Caco-2 (cell line): ENCODE data around the gene AHDC1. TPM values are rescaled to one million over a fixed set of nuclear protein-coding genes. Genes with fewer than 3 reads are reported as not detected.
A peak's percentile ranks its signal among the peaks of the same experiment; 100 is the strongest.

Experiments
- BruUV-seq: library from RNA; stranded (reverse); fragments of 400-500 nt; replicated peaks from 2 replicates; lab custom pipeline; 2021; lab: Mats Ljungman, UMichigan
- CTCF ChIA-PET: fragments of 300-600 bp; sonication (Branson Sonifier 250); formaldehyde crosslinking; loops from one replicate; lab custom pipeline; 2022; ENCODE audit warnings: antibody characterized with exemption; lab: Charles Lee
- POLR2A ChIA-PET: fragments of 300-600 bp; sonication (Branson Sonifier 250); formaldehyde crosslinking; loops from one replicate; lab custom pipeline; 2022; ENCODE audit warnings: antibody characterized with exemption; lab: Charles Lee
- DNase-seq, 2 experiments: peaks; one replicate each; pipeline versions ENCODE4 v3.0.0 to v3.0.0-alpha.2; 2020 to 2022
- H3K27me3 ChIP-seq: replicated peaks from 2 replicates; pipeline ENCODE4 v1.6.0; 2011; ENCODE audit warnings: low read length; ENCODE audit not compliant: control insufficient read depth, insufficient read depth
- H3K36me3 ChIP-seq: 2 replicates; pipeline ENCODE4 v1.5.1; 2011; ENCODE audit warnings: low read length; ENCODE audit not compliant: control insufficient read depth, insufficient read depth
- H3K4me1 ChIP-seq: fragments of 250-450 bp; sonication (Bioruptor Pico); 2 replicates; pipeline ENCODE4 v1.5.1; 2020; ENCODE audit warnings: mild to moderate bottlenecking
- H3K4me3 ChIP-seq: 2 replicates; pipeline ENCODE4 v1.5.1; 2011; ENCODE audit warnings: low read depth, mild to moderate bottlenecking, control low read depth, low read length
- H3K9me3 ChIP-seq: fragments of 250-450 bp; sonication (Bioruptor Pico); 2 replicates; pipeline ENCODE4 v1.5.1; 2020; ENCODE audit warnings: mild to moderate bottlenecking, moderate library complexity
- H3K27ac Mint-ChIP-seq: one replicate; pipeline ENCODE4 v1.8.0; 2022; ENCODE audit warnings: mixed read lengths; ENCODE audit not compliant: unreplicated experiment
- H3K27me3 Mint-ChIP-seq: one replicate; pipeline ENCODE4 v1.8.0; 2022; ENCODE audit warnings: mixed read lengths; ENCODE audit not compliant: insufficient read depth, unreplicated experiment
- H3K36me3 Mint-ChIP-seq: one replicate; pipeline ENCODE4 v1.8.0; 2022; ENCODE audit warnings: mild to moderate bottlenecking, mixed read lengths; ENCODE audit not compliant: insufficient read depth, unreplicated experiment
- H3K4me1 Mint-ChIP-seq: one replicate; pipeline ENCODE4 v1.8.0; 2022; ENCODE audit warnings: low read depth, mixed read lengths; ENCODE audit not compliant: unreplicated experiment
- H3K4me3 Mint-ChIP-seq: one replicate; pipeline ENCODE4 v1.8.0; 2022; ENCODE audit warnings: mild to moderate bottlenecking, moderate library complexity, mixed read lengths; ENCODE audit not compliant: unreplicated experiment
- H3K9me3 Mint-ChIP-seq: one replicate; pipeline ENCODE4 v1.8.0; 2022; ENCODE audit warnings: mixed read lengths; ENCODE audit not compliant: unreplicated experiment
- intact Hi-C: fragments of 100-400 bp; cut with micrococcal nuclease; formaldehyde crosslinking; loops from one replicate; pipeline ENCODE4 v1.10.0; 2022; ENCODE audit not compliant: unreplicated experiment
- total RNA-seq: library from RNA; stranded (reverse); gene quantifications from 2 replicates; pipeline ENCODE4 v1.2.3, GENCODE V29; 2022
- TF ChIP-seq, protein P1 (sequence below), 2 experiments: fragments of 200-600 bp in 1 of 2; IDR thresholded peaks; 1 replicate in 1 of 2; 2 replicates in 1 of 2; pipeline versions ENCODE4 v1.5.1 to v1.8.0; 2011 to 2022; ENCODE audit warnings: antibody characterized with exemption in 1 of 2, control low read depth in 1 of 2, inconsistent platforms in 1 of 2, low read depth in 1 of 2, low read length in 1 of 2, mild to moderate bottlenecking in 1 of 2, moderate library complexity in 1 of 2; ENCODE audit not compliant: insufficient read depth in 1 of 2, severe bottlenecking in 1 of 2, unreplicated experiment in 1 of 2

AHDC1 gene
- total RNA-seq, 1 experiment from 2014 or later, result 17.0 TPM

DNA sequence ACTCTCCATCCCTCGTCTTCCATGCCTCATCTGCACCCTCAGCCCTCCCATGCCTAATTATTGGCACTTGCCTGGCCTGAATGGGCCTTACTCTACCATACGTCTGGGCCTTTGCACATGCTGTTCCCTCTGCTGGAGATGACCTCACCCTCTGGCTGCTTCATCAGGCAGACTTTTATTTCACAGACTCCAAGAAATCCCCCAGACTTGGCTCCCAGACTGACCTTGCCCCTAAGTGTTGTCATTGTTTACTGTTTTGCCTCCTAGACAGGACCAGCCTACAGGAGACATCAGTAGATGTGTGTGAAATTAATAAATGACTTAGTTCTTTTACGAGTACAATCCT is 5.2 kb upstream of the AHDC1 start:
- Mint-ChIP-seq H3K4me3 (no peak overlapping the region), H3K27me3 (no peaks in the 10 kb centered on the region), H3K4me1 (peaks cover 17% of the 10 kb centered on the region), H3K9me3 (no peaks in the 10 kb centered on the region), H3K36me3 (peaks cover 5% of the 10 kb centered on the region), H3K27ac (no peak overlapping the region)
- ChIA-PET POLR2A (interaction anchor here (0.6 kb wide), 1 partner anchor 218 kb away, joined by 7 read pairs; no protein-coding TSS in a partner anchor), CTCF (interaction anchor here (0.6 to 3.6 kb wide), 2 partner anchors 23 to 54 kb away, joined by 3 to 53 read pairs; no protein-coding TSS in a partner anchor)
- DNase-seq, result no peak
- intact Hi-C loops, result loop anchor here (10.0 kb wide), 1 partner anchor 114 kb away; the partner anchor contains the start of gene WASF2
- peaks cover 28% of the 10 kb centered on the region for H3K4me1 ChIP-seq
- no peaks in the 10 kb centered on the region for H3K9me3 ChIP-seq
- H3K36me3 ChIP-seq, result no peaks in the 10 kb centered on the region
- BruUV-seq, result no TSS peak
- TF ChIP-seq, protein P1, sequence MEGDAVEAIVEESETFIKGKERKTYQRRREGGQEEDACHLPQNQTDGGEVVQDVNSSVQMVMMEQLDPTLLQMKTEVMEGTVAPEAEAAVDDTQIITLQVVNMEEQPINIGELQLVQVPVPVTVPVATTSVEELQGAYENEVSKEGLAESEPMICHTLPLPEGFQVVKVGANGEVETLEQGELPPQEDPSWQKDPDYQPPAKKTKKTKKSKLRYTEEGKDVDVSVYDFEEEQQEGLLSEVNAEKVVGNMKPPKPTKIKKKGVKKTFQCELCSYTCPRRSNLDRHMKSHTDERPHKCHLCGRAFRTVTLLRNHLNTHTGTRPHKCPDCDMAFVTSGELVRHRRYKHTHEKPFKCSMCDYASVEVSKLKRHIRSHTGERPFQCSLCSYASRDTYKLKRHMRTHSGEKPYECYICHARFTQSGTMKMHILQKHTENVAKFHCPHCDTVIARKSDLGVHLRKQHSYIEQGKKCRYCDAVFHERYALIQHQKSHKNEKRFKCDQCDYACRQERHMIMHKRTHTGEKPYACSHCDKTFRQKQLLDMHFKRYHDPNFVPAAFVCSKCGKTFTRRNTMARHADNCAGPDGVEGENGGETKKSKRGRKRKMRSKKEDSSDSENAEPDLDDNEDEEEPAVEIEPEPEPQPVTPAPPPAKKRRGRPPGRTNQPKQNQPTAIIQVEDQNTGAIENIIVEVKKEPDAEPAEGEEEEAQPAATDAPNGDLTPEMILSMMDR (IDR thresholded peaks at IDR 0.05; ENCODE audit: insufficient read depth in 1 of 2, low read depth in 1 of 2, low read length in 1 of 2, severe bottlenecking in 1 of 2, unreplicated experiment in 1 of 2), result no peak
- no peak overlapping the region for H3K4me3 ChIP-seq
- no peaks in the 10 kb centered on the region for H3K27me3 ChIP-seq

GRCh38 chr1:27607239-27607804 is 3.4 kb upstream of the AHDC1 start:
- H3K36me3 ChIP-seq, result no peaks in the 10 kb centered on the region
- Mint-ChIP-seq H3K9me3 (no peaks in the 10 kb centered on the region), H3K4me3 (peak overlapping the region; percentile 48), H3K27me3 (no peaks in the 10 kb centered on the region), H3K27ac (no peak overlapping the region), H3K4me1 (peaks cover 17% of the 10 kb centered on the region), H3K36me3 (peaks cover 11% of the 10 kb centered on the region)
- no peaks in the 10 kb centered on the region for H3K9me3 ChIP-seq
- CTCF ChIA-PET, result interaction anchor here (0.6 to 3.6 kb wide), 33 partner anchors 10 to 311 kb away, joined by 3 to 53 read pairs (median 4); partner anchors contain the start of genes FAM76A, MAP3K6 and WASF2
- DNase-seq, result peak; percentile 86 to 92
- intact Hi-C loops, result loop anchor here (1.0 to 10.0 kb wide), 4 partner anchors 39 to 215 kb away; partner anchors contain the start of genes GPR3 and WASF2
- no peaks in the 10 kb centered on the region for H3K27me3 ChIP-seq
- POLR2A ChIA-PET, result interaction anchor here (0.6 to 1.2 kb wide), 6 partner anchors 37 to 117 kb away, joined by 3 to 6 read pairs (median 4); partner anchors contain the start of gene WASF2
- no peak overlapping the region; the same call in 1 of the 2 replicates for H3K4me3 ChIP-seq
- TF ChIP-seq, protein P1 (IDR thresholded peaks at IDR 0.05; ENCODE audit: insufficient read depth in 1 of 2, low read depth in 1 of 2, low read length in 1 of 2, severe bottlenecking in 1 of 2, unreplicated experiment in 1 of 2), result no peak
- peaks cover 28% of the 10 kb centered on the region for H3K4me1 ChIP-seq
- no TSS peak for BruUV-seq

- intact Hi-C loops, result loop anchor here (1.0 to 10.0 kb wide), 7 partner anchors 38 to 305 kb away; partner anchors contain the start of genes GPR3 and WASF2
- CTCF ChIA-PET, result interaction anchor here (0.6 to 3.6 kb wide), 35 partner anchors 10 to 310 kb away, joined by 3 to 53 read pairs (median 4); partner anchors contain the start of genes FAM76A, MAP3K6 and WASF2
- H3K9me3 Mint-ChIP-seq, result no peaks in the 10 kb centered on the region
- H3K4me3 Mint-ChIP-seq, result peak overlapping the region; percentile 48
- H3K36me3 Mint-ChIP-seq, result peaks cover 11% of the 10 kb centered on the region
- POLR2A ChIA-PET, result interaction anchor here (0.7 to 1.2 kb wide), 5 partner anchors 38 to 117 kb away, joined by 3 to 6 read pairs (median 5); partner anchors contain the start of gene WASF2
- H3K4me1 Mint-ChIP-seq, result peaks cover 17% of the 10 kb centered on the region
- TSS peak; percentile 91 for BruUV-seq
- no peaks in the 10 kb centered on the region for H3K27me3 ChIP-seq
- H3K9me3 ChIP-seq, result no peaks in the 10 kb centered on the region
- peaks cover 33% of the 10 kb centered on the region for H3K4me1 ChIP-seq
- no peak overlapping the region for H3K27ac Mint-ChIP-seq
- no peaks in the 10 kb centered on the region for H3K36me3 ChIP-seq
- peak in 1 of 2 experiments; percentile 9 for DNase-seq
- TF ChIP-seq, protein P1 (IDR thresholded peaks at IDR 0.05; ENCODE audit: insufficient read depth in 1 of 2, low read depth in 1 of 2, low read length in 1 of 2, severe bottlenecking in 1 of 2, unreplicated experiment in 1 of 2), result no peak
- H3K27me3 Mint-ChIP-seq, result no peaks in the 10 kb centered on the region
- H3K4me3 ChIP-seq, result no peak overlapping the region; the same call in 1 of the 2 replicates
Measured at GRCh38 chr1:27606708-27607238, 2.8 kb upstream of the AHDC1 start.
